Suprapubic skin (tissue), 4 donors: ENCODE results near the gene RGS6. TPM values are rescaled to one million over a fixed set of nuclear protein-coding genes. Genes with fewer than 3 reads are reported as not detected.

Source experiments
- DNase-seq, 2 donors: peaks; one replicate each; pipeline ENCODE4 v3.0.0-alpha.2; 2019; ENCODE audit warnings: low spot score in 2 of 2
- H3K27ac ChIP-seq: fragments of 200-600 bp; sonication (generic); one replicate; pipeline ENCODE4 v1.5.1; 2019
- H3K27me3 ChIP-seq: fragments of 200-600 bp; sonication (generic); one replicate; pipeline ENCODE4 v1.5.1; 2019
- H3K36me3 ChIP-seq: fragments of 200-600 bp; sonication (generic); one replicate; pipeline ENCODE4 v1.5.1; 2019
- H3K4me1 ChIP-seq: fragments of 200-600 bp; sonication (generic); one replicate; pipeline ENCODE4 v1.5.1; 2019
- H3K4me3 ChIP-seq: fragments of 200-600 bp; sonication (generic); one replicate; pipeline ENCODE4 v1.5.1; 2019; ENCODE audit warnings: mild to moderate bottlenecking
- H3K9me3 ChIP-seq: fragments of 200-600 bp; sonication (generic); one replicate; pipeline ENCODE4 v1.5.1; 2019
- CTCF ChIP-seq, 2 donors: fragments of 200-600 bp in 1 of 2; fragments of 450-650 bp in 1 of 2; sonication (generic) in 1 of 2; IDR thresholded peaks; one replicate each; pipeline ENCODE4 v1.5.1; 2016 to 2019; ENCODE audit warnings: antibody characterized with exemption in 2 of 2, mild to moderate bottlenecking in 1 of 2, moderate library complexity in 1 of 2
- EP300 ChIP-seq: sonication (generic); formaldehyde crosslinking; IDR thresholded peaks from one replicate; pipeline ENCODE4 v1.6.1; 2017; ENCODE audit warnings: antibody characterized with exemption
- POLR2A ChIP-seq, 2 donors: fragments of 450-650 bp; IDR thresholded peaks; one replicate each; pipeline ENCODE4 v1.6.1; 2017; ENCODE audit warnings: antibody characterized with exemption in 2 of 2, mild to moderate bottlenecking in 2 of 2, moderate library complexity in 2 of 2
- POLR2AphosphoS5 ChIP-seq, 3 donors: sonication (generic); formaldehyde crosslinking; IDR thresholded peaks; one replicate each; pipeline ENCODE4 v1.6.1; 2017; ENCODE audit warnings: antibody characterized with exemption in 3 of 3
- WGBS: methylation state at CpG from one replicate; pipeline ENCODE4 v1.1.5; 2018; 5-methylcytosine and 5-hydroxymethylcytosine counted together
- total RNA-seq, 4 donors: library from RNA; depleted of rRNA; stranded (reverse); fragments of >200 nt; gene quantifications; one replicate each; pipeline ENCODE4 v1.1.0, GENCODE V29; 2016

RGS6 gene
- total RNA-seq, 4 donors from 2014 or later = 0.08 to 4.4 (median 1.0) TPM

- 36% methylated on average over 17 of the region's 17 CpGs for whole genome bisulfite sequencing
- no peak for DNase-seq
- Histone ChIP-seq H3K9me3 (no peaks in the 10 kb centered on the region), H3K27ac (no peak overlapping the region), H3K36me3 (no peaks in the 10 kb centered on the region), H3K4me1 (peaks cover 12% of the 10 kb centered on the region), H3K4me3 (no peak overlapping the region), H3K27me3 (no peaks in the 10 kb centered on the region)
- TF ChIP-seq EP300 (no peak), POLR2A (IDR thresholded peaks at IDR 0.05) (no peak), CTCF (IDR thresholded peaks at IDR 0.05) (no peak), POLR2AphosphoS5 (IDR thresholded peaks at IDR 0.05) (no peak)
These were observed 519.1 kb downstream of the RGS6 start for GRCh38 chr14:72451054-72451972.

GRCh38 chr14:72452774-72453173 lies 520.5 kb downstream of the RGS6 start:
- Histone ChIP-seq H3K27ac (no peak overlapping the region), H3K4me3 (no peak overlapping the region), H3K9me3 (no peaks in the 10 kb centered on the region), H3K27me3 (no peaks in the 10 kb centered on the region), H3K36me3 (no peaks in the 10 kb centered on the region), H3K4me1 (peaks cover 12% of the 10 kb centered on the region)
- TF ChIP-seq POLR2AphosphoS5 (IDR thresholded peaks at IDR 0.05) (no peak), POLR2A (IDR thresholded peaks at IDR 0.05) (no peak), CTCF (IDR thresholded peaks at IDR 0.05) (no peak), EP300 (no peak)
- 83% methylated on average over 5 of the region's 5 CpGs for WGBS
- DNase-seq = no peak

GRCh38 chr14:72454388-72455160 lies 522.3 kb downstream of the RGS6 start:
- H3K36me3 ChIP-seq = no peaks in the 10 kb centered on the region
- no peak for TF ChIP-seq CTCF (IDR thresholded peaks at IDR 0.05)
- no peak for TF ChIP-seq EP300
- no peak for TF ChIP-seq POLR2A (IDR thresholded peaks at IDR 0.05)
- TF ChIP-seq POLR2AphosphoS5 (IDR thresholded peaks at IDR 0.05) = no peak
- DNase-seq = no peak
- no peaks in the 10 kb centered on the region for H3K27me3 ChIP-seq
- H3K27ac ChIP-seq = no peak overlapping the region
- peaks cover 12% of the 10 kb centered on the region for H3K4me1 ChIP-seq
- H3K9me3 ChIP-seq = no peaks in the 10 kb centered on the region
- no peak overlapping the region for H3K4me3 ChIP-seq
- WGBS = 68% methylated on average over 3 of the region's 3 CpGs

- Histone ChIP-seq H3K9me3 (no peaks in the 10 kb centered on the region), H3K27ac (no peak overlapping the region), H3K27me3 (no peaks in the 10 kb centered on the region), H3K36me3 (no peaks in the 10 kb centered on the region), H3K4me1 (no peaks in the 10 kb centered on the region), H3K4me3 (no peak overlapping the region)
- no peak for DNase-seq
- no peak for TF ChIP-seq POLR2AphosphoS5 (IDR thresholded peaks at IDR 0.05)
- no peak for TF ChIP-seq POLR2A (IDR thresholded peaks at IDR 0.05)
- TF ChIP-seq EP300 = no peak
- no peak for TF ChIP-seq CTCF (IDR thresholded peaks at IDR 0.05)
- WGBS = 88% methylated on average over 4 of the region's 4 CpGs
These were observed 525.4 kb downstream of the RGS6 start for GRCh38 chr14:72457641-72458040.

- WGBS = 80% methylated on average over 2 of the region's 2 CpGs
- no peaks in the 10 kb centered on the region for H3K36me3 ChIP-seq
- H3K27ac ChIP-seq = no peak overlapping the region
- H3K4me1 ChIP-seq = no peaks in the 10 kb centered on the region
- H3K27me3 ChIP-seq = no peaks in the 10 kb centered on the region
- no peak overlapping the region for H3K4me3 ChIP-seq
- TF ChIP-seq CTCF (IDR thresholded peaks at IDR 0.05) (no peak), EP300 (no peak), POLR2AphosphoS5 (IDR thresholded peaks at IDR 0.05) (no peak), POLR2A (IDR thresholded peaks at IDR 0.05) (no peak)
- H3K9me3 ChIP-seq = peaks cover 9% of the 10 kb centered on the region
- DNase-seq = no peak
These were observed 529.8 kb downstream of the RGS6 start for GRCh38 chr14:72462056-72462455.
